GM18861 (cell line): Measurements from ENCODE around the gene GNGT1.

ENCODE experiments used
- ATAC-seq: cut with Tn5 transposase; IDR thresholded peaks from one replicate; pipeline ENCODE4 v1.9.1; 2021; ENCODE audit not compliant: unreplicated experiment

Gene GNGT1

GRCh38 chr7:93938293-93938692 lies 31.9 kb downstream of the GNGT1 start:
- ATAC-seq: no peak

GRCh38 chr7:93941945-93942344 lies 35.6 kb downstream of the GNGT1 start:
- ATAC-seq: no peak

- ATAC-seq: no peak
These were observed 37.6 kb downstream of the GNGT1 start for GRCh38 chr7:93943816-93944540.

GRCh38 chr7:93944673-93945072 lies 38.3 kb downstream of the GNGT1 start:
- ATAC-seq: no peak

GRCh38 chr7:93945083-93945482 lies 38.7 kb downstream of the GNGT1 start:
- no peak for ATAC-seq

GRCh38 chr7:93945756-93946535 lies 39.6 kb downstream of the GNGT1 start:
- ATAC-seq: no peak

- ATAC-seq: no peak
These were observed 41.7 kb downstream of the GNGT1 start for GRCh38 chr7:93948106-93948505.

- ATAC-seq: no peak
These were observed 42.5 kb downstream of the GNGT1 start for GRCh38 chr7:93948873-93949272.

GRCh38 chr7:93949423-93949822 lies 43.1 kb downstream of the GNGT1 start:
- no peak for ATAC-seq

GRCh38 chr7:93955304-93955703 lies 48.9 kb downstream of the GNGT1 start:
- peak; percentile 85 for ATAC-seq

- no peak for ATAC-seq
These were observed 51.4 kb downstream of the GNGT1 start for GRCh38 chr7:93957767-93958166.

GRCh38 chr7:93958216-93958615 lies 51.8 kb downstream of the GNGT1 start:
- ATAC-seq: no peak

- ATAC-seq: no peak
These were observed 52.3 kb downstream of the GNGT1 start for GRCh38 chr7:93958651-93959050.
